22Rv1 (cell line): ENCODE data around the gene GMPPA.

Source experiments
- H3K27ac ChIP-seq: fragments of 450-650 bp; 2 replicates; pipeline ENCODE4 v1.5.1; 2017
- ZFX ChIP-seq: fragments of 450-650 bp; IDR thresholded peaks from 2 replicates; pipeline ENCODE4 v1.6.1; 2017; ENCODE audit warnings: antibody characterized with exemption, borderline replicate concordance
- TF ChIP-seq, protein P1 (sequence below): fragments of 450-650 bp; IDR thresholded peaks from 2 replicates; pipeline ENCODE4 v1.5.1; 2017; ENCODE audit warnings: mild to moderate bottlenecking

Gene GMPPA

DNA sequence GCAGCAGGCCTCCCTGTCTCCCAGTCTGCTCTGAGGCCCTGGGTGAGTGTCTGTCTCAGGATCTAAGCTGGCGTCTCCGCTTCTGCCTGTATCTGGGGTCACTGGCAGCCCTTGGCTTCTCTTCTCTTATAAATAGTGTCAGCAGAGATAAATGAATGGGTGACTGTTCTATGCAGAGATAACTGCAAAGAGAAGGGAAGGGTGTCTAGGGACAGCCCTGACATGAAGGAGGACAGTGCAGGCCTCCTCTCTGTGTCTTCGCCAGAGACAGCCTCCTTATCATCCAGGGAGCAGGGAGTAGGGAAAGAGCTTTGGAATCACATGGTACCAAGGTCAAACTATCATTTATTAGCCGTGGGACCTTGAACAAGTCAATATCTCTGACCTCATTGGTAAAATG lies 28.3 kb upstream of the GMPPA start:
- TF ChIP-seq ZFX: no peak
- TF ChIP-seq, protein P1, sequence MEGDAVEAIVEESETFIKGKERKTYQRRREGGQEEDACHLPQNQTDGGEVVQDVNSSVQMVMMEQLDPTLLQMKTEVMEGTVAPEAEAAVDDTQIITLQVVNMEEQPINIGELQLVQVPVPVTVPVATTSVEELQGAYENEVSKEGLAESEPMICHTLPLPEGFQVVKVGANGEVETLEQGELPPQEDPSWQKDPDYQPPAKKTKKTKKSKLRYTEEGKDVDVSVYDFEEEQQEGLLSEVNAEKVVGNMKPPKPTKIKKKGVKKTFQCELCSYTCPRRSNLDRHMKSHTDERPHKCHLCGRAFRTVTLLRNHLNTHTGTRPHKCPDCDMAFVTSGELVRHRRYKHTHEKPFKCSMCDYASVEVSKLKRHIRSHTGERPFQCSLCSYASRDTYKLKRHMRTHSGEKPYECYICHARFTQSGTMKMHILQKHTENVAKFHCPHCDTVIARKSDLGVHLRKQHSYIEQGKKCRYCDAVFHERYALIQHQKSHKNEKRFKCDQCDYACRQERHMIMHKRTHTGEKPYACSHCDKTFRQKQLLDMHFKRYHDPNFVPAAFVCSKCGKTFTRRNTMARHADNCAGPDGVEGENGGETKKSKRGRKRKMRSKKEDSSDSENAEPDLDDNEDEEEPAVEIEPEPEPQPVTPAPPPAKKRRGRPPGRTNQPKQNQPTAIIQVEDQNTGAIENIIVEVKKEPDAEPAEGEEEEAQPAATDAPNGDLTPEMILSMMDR: no peak
- no peak overlapping the region for H3K27ac ChIP-seq

DNA sequence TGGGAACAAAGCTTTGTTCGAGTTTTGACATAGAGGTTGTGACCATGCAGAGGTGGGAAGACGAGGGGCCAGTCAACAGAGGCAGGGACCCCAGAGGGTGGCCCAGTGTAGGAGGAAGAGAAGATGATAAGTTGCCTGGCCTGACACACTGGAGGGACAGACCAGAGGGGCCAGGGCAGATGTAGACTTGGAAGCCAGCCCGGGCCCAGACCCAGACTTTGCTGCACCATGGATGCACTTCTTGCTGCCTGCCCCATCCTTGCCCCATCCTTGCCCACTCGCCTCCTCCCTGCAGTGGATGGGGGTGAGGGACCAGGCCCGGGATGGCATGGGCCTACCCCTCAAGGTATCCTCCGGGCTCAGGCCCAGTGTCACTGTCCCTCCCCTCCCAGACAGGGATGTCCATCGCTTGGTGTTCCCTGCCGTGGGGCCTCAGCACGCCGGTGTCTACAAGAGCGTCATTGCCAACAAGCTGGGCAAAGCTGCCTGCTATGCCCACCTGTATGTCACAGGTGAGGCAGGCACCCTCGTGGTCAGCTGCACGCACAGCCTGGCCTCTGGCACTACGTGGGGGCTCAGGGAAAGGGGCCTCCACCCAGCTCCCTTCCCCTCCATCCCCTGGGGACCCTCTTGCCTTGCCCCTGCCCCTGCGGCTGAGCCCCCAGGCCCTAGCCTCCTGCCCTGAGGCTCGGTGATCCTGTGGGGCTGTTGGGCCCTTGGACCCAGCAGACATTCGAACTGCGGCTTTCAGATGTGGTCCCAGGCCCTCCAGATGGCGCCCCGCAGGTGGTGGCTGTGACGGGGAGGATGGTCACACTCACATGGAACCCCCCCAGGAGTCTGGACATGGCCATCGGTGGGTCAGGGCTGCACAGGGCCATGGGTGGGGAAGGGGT lies 27.0 kb upstream of the GMPPA start:
- TF ChIP-seq, protein P1: no peak
- TF ChIP-seq ZFX: no peak
- no peak overlapping the region for H3K27ac ChIP-seq

DNA sequence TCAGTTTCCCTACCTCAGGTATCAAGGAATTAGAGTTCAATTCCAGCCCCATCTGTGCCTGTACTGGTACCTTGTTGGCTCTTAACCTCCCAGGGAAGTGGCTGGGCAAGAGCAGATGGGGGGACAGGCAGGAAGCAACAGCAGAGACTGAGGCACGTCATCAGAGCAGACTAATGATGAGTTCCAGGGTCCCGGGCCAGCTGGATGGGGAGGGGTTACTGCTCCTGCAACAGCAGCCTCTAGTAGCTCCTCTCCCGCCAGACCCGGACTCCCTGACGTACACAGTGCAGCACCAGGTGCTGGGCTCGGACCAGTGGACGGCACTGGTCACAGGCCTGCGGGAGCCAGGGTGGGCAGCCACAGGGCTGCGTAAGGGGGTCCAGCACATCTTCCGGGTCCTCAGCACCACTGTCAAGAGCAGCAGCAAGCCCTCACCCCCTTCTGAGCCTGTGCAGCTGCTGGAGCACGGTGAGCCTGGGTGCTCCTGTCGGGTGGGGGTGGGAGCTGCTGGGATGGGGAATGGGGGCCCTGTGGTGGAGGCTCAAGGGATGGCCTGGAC lies 26.0 kb upstream of the GMPPA start:
- no peak for TF ChIP-seq ZFX
- TF ChIP-seq, protein P1: no peak
- H3K27ac ChIP-seq: no peak overlapping the region

DNA sequence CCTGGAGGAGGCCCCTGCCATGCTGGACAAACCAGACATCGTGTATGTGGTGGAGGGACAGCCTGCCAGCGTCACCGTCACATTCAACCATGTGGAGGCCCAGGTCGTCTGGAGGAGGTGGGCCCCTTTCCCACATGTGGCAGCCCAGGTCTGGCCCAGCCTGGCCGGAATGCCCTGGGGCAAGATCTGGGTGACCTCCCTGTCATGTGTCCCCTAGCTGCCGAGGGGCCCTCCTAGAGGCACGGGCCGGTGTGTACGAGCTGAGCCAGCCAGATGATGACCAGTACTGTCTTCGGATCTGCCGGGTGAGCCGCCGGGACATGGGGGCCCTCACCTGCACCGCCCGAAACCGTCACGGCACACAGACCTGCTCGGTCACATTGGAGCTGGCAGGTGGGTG lies 25.2 kb upstream of the GMPPA start:
- no peak overlapping the region for H3K27ac ChIP-seq
- TF ChIP-seq, protein P1: no peak
- TF ChIP-seq ZFX: no peak

DNA sequence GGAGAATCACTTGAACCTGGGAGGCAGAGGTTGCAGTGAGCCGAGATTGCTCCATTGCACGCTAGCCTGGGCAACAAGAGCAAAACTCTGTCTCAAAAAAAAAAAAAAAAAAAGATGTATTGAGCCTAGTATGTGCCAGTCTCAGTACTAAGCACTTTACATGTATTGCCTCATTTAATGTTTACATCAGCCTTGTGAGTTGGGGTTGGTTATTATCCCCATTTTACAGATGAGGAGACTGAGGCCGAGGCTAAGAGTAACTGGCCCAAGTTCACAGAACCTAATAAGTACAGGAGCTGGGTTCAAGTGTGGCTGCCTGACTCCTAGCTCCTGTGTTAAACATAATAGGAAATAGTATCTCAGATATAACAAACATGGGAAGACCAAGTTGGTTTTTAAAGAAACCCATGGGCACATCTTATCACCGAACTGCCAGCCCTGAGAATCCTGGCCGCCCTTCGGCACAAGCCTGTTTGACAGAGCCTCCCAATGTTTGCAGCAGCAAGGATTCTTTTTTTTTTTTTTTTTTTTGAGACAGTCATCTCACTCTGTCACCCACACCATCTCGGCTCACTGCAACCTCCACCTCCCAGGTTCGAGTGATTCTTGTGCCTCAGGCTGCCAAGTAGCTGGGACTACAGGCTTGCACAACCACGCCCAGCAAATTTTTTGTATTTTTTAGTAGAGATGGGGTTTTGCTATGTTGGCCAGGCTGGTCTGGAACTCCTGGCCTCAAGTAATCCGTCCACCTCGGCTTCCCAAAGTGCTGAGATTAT lies 24.2 kb upstream of the GMPPA start:
- TF ChIP-seq, protein P1: no peak
- no peak for TF ChIP-seq ZFX
- H3K27ac ChIP-seq: no peak overlapping the region

DNA sequence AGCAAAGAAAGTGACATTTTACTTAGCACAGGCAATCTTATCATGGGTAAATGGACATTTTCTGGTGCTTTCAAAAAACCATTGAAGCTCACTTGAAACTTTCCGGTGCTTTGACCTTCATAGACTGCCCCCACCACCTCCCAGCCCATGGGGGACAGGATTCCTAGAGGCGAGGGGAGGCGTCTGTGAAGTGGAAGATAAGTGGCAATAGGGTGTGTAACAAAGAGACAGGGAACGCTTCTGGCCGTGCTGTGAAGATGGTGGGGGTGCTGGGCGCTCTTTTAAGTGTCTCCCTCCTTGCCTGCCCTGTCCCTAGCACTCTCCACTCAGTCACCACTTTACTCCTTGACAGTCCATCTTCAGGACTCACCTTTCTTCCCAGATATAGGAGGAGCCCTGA lies 23.4 kb upstream of the GMPPA start:
- H3K27ac ChIP-seq: no peak overlapping the region
- TF ChIP-seq, protein P1: no peak
- no peak for TF ChIP-seq ZFX
